ENCODE measurements around the gene RPL31.

DNA sequence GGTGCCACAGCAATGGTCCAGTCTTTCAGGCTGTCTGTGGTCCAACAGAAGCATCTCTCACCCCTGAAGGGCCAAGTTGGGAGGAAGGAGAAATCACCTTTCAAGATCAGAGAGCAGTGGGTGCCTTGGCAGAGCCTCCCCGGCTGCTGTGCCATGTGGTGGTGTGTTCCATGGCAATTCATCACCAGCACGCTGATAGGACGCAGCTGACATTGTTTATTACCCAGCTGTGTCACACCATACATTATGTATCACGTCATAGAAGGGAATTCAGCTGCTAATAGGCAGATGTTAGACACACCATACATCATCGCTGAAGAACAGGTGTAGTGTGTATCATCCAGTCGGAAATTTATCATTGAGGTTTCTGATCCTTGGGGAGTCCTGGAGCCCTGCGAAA is 29.6 kb upstream of the RPL31 start:
- TF ChIP-seq, protein P1, sequence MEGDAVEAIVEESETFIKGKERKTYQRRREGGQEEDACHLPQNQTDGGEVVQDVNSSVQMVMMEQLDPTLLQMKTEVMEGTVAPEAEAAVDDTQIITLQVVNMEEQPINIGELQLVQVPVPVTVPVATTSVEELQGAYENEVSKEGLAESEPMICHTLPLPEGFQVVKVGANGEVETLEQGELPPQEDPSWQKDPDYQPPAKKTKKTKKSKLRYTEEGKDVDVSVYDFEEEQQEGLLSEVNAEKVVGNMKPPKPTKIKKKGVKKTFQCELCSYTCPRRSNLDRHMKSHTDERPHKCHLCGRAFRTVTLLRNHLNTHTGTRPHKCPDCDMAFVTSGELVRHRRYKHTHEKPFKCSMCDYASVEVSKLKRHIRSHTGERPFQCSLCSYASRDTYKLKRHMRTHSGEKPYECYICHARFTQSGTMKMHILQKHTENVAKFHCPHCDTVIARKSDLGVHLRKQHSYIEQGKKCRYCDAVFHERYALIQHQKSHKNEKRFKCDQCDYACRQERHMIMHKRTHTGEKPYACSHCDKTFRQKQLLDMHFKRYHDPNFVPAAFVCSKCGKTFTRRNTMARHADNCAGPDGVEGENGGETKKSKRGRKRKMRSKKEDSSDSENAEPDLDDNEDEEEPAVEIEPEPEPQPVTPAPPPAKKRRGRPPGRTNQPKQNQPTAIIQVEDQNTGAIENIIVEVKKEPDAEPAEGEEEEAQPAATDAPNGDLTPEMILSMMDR (IDR thresholded peaks at IDR 0.05) = no peak
- TF ChIP-seq POLR2A (IDR thresholded peaks at IDR 0.05) = no peak
